Measurements from ENCODE around the gene ARPC5L.

- TF ChIP-seq CTCF (IDR thresholded peaks at IDR 0.05) (no peak), POLR2A (IDR thresholded peaks at IDR 0.05) (no peak)
These were observed 35.9 kb downstream of the ARPC5L start for GRCh38 chr9:124897570-124898460.

Data from upper lobe of left lung (tissue), 4 donors.